GM19395 (cell line): ENCODE results near the gene GTF3C5.

Experiments
- ATAC-seq: cut with Tn5 transposase; IDR thresholded peaks from one replicate; pipeline ENCODE4 v1.9.1; 2021; ENCODE audit warnings: mild to moderate bottlenecking, moderate library complexity; ENCODE audit not compliant: unreplicated experiment

Gene GTF3C5

GRCh38 chr9:133104718-133105460 lies 74.1 kb downstream of the GTF3C5 start:
- ATAC-seq: no peak

DNA sequence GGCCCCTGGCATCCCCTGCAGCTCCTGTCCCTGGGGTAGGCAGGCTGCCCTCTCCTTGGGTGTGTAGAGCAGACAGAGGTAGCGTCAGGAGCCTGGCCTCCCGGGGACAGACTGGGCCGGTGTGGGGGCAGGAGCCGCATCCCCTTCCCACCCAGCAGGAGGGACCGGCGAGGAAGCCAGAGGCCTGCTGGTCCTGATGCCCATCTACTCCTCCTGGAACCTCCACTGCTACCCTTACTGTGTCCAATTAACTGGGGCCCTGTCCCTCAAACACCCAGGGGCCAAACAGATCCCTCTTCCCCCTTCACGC lies 74.6 kb downstream of the GTF3C5 start:
- ATAC-seq: no peak

- no peak for ATAC-seq
Observed at GRCh38 chr9:133106511-133107244, 75.9 kb downstream of the GTF3C5 start.

DNA sequence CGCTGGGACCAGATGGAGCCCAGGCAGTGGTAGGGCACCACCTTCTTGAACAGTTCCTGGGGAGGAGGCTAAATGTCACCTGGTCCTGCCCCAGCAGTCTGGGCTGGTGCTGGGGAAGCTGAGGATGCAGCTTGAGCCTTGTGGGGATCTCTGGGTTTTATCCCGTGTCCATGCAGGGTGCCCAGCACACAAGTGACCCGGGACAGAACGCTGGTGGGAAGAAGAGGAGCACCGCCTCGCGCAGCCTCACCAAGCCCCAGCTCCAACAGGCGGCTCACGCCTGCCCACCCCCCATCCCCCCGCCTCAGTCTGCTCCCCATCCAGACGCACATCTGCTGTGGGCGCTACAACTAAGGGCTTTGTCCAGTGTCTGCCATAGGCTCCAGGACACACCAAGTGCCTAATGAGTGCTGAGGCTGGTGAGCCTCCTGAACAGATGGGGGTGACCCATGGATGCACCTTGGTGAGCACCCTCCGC lies 76.5 kb downstream of the GTF3C5 start:
- no peak for ATAC-seq
